ENCODE results near the gene STAT2. TPM values are rescaled to one million over a fixed set of nuclear protein-coding genes. Genes with fewer than 3 reads are reported as not detected.

The STAT2 gene
- total and polyA plus RNA-seq, 2 of the 13 experiments (the other 11 are each of a cell fraction or from before 2014, with no cell fraction given), result 43.5 to 84.6 TPM

GRCh38 chr12:56362130-56363059 lies 2.5 kb upstream of the STAT2 start, which contains the start of gene APOF (continued):
- TF ChIP-seq, protein P1, sequence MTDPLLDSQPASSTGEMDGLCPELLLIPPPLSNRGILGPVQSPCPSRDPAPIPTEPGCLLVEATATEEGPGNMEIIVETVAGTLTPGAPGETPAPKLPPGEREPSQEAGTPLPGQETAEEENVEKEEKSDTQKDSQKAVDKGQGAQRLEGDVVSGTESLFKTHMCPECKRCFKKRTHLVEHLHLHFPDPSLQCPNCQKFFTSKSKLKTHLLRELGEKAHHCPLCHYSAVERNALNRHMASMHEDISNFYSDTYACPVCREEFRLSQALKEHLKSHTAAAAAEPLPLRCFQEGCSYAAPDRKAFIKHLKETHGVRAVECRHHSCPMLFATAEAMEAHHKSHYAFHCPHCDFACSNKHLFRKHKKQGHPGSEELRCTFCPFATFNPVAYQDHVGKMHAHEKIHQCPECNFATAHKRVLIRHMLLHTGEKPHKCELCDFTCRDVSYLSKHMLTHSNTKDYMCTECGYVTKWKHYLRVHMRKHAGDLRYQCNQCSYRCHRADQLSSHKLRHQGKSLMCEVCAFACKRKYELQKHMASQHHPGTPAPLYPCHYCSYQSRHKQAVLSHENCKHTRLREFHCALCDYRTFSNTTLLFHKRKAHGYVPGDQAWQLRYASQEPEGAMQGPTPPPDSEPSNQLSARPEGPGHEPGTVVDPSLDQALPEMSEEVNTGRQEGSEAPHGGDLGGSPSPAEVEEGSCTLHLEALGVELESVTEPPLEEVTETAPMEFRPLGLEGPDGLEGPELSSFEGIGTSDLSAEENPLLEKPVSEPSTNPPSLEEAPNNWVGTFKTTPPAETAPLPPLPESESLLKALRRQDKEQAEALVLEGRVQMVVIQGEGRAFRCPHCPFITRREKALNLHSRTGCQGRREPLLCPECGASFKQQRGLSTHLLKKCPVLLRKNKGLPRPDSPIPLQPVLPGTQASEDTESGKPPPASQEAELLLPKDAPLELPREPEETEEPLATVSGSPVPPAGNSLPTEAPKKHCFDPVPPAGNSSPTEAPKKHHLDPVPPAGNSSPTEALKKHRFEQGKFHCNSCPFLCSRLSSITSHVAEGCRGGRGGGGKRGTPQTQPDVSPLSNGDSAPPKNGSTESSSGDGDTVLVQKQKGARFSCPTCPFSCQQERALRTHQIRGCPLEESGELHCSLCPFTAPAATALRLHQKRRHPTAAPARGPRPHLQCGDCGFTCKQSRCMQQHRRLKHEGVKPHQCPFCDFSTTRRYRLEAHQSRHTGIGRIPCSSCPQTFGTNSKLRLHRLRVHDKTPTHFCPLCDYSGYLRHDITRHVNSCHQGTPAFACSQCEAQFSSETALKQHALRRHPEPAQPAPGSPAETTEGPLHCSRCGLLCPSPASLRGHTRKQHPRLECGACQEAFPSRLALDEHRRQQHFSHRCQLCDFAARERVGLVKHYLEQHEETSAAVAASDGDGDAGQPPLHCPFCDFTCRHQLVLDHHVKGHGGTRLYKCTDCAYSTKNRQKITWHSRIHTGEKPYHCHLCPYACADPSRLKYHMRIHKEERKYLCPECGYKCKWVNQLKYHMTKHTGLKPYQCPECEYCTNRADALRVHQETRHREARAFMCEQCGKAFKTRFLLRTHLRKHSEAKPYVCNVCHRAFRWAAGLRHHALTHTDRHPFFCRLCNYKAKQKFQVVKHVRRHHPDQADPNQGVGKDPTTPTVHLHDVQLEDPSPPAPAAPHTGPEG (CRISPR knock-in tag; IDR thresholded peaks at IDR 0.05), result no peak
- TF ChIP-seq AKAP8 (CRISPR knock-in tag; IDR thresholded peaks at IDR 0.05) (no peak), ZNF678 (CRISPR knock-in tag; IDR thresholded peaks at IDR 0.05) (no peak), NFKB2 (CRISPR knock-in tag; IDR thresholded peaks at IDR 0.05; ENCODE audit: borderline replicate concordance) (no peak), FOXJ3 (CRISPR knock-in tag; IDR thresholded peaks at IDR 0.05; ENCODE audit: borderline replicate concordance) (no peak; the same call in 1 of the 2 replicates), ZNF251 (CRISPR knock-in tag; IDR thresholded peaks at IDR 0.05) (no peak), MLX (CRISPR knock-in tag; IDR thresholded peaks at IDR 0.05) (peak; percentile 20; the same call in 1 of the 2 replicates), ZBTB1 (CRISPR knock-in tag; IDR thresholded peaks at IDR 0.05; ENCODE audit: borderline replicate concordance) (no peak), SMYD3 (CRISPR knock-in tag; IDR thresholded peaks at IDR 0.05) (no peak), HNRNPL (IDR thresholded peaks at IDR 0.05; ENCODE audit: low read depth, low read length) (no peak), RFX1 (IDR thresholded peaks at IDR 0.05) (no peak), NFE2L1 (CRISPR knock-in tag; IDR thresholded peaks at IDR 0.05; ENCODE audit: borderline replicate concordance) (0 out of 2 replicates have a peak, but pooled peaks have one; percentile 39), MTA3 (CRISPR knock-in tag; IDR thresholded peaks at IDR 0.05) (no peak), PHB2 (IDR thresholded peaks at IDR 0.05; ENCODE audit: partially characterized antibody) (no peak), ZNF354B (CRISPR knock-in tag; IDR thresholded peaks at IDR 0.05) (no peak), PHF21A (CRISPR knock-in tag; IDR thresholded peaks at IDR 0.05) (peak; percentile 83), U2AF2 (IDR thresholded peaks at IDR 0.05; ENCODE audit: low read depth, low read length) (no peak), ZSCAN20 (CRISPR knock-in tag; IDR thresholded peaks at IDR 0.05; ENCODE audit: borderline replicate concordance) (no peak), GTF3A (CRISPR knock-in tag; conservative IDR thresholded peaks at IDR 0.05) (no peak), ZKSCAN5 (CRISPR knock-in tag; IDR thresholded peaks at IDR 0.05) (no peak)
- TF ChIP-seq, protein P2, sequence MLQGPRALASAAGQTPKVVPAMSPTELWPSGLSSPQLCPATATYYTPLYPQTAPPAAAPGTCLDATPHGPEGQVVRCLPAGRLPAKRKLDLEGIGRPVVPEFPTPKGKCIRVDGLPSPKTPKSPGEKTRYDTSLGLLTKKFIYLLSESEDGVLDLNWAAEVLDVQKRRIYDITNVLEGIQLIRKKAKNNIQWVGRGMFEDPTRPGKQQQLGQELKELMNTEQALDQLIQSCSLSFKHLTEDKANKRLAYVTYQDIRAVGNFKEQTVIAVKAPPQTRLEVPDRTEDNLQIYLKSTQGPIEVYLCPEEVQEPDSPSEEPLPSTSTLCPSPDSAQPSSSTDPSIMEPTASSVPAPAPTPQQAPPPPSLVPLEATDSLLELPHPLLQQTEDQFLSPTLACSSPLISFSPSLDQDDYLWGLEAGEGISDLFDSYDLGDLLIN (CRISPR knock-in tag; IDR thresholded peaks at IDR 0.05; ENCODE audit: borderline replicate concordance), result no peak
- TF ChIP-seq, protein P3, sequence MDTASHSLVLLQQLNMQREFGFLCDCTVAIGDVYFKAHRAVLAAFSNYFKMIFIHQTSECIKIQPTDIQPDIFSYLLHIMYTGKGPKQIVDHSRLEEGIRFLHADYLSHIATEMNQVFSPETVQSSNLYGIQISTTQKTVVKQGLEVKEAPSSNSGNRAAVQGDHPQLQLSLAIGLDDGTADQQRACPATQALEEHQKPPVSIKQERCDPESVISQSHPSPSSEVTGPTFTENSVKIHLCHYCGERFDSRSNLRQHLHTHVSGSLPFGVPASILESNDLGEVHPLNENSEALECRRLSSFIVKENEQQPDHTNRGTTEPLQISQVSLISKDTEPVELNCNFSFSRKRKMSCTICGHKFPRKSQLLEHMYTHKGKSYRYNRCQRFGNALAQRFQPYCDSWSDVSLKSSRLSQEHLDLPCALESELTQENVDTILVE (CRISPR knock-in tag; IDR thresholded peaks at IDR 0.05), result no peak
